ENCODE results near the gene MCC.

DNA sequence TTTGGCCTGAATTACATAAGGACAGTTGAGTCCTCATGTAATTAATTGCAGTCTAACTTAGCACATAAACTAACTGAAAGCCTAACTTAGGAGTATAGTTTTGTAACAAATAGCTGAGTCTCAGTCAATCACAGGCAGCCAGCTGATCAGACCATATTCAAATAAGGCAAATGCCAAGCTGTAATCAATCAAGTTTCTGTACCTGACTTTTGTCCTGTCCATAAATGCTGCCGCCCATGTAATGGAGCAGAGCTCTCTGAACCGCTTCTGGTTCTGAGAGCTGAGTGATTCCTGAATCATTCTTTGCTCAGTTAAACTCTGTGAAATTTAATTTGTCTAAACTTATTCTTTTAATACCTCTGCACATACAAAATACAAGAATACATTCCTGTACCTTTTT lies 158.3 kb downstream of the MCC start:
- TF ChIP-seq, protein P1, sequence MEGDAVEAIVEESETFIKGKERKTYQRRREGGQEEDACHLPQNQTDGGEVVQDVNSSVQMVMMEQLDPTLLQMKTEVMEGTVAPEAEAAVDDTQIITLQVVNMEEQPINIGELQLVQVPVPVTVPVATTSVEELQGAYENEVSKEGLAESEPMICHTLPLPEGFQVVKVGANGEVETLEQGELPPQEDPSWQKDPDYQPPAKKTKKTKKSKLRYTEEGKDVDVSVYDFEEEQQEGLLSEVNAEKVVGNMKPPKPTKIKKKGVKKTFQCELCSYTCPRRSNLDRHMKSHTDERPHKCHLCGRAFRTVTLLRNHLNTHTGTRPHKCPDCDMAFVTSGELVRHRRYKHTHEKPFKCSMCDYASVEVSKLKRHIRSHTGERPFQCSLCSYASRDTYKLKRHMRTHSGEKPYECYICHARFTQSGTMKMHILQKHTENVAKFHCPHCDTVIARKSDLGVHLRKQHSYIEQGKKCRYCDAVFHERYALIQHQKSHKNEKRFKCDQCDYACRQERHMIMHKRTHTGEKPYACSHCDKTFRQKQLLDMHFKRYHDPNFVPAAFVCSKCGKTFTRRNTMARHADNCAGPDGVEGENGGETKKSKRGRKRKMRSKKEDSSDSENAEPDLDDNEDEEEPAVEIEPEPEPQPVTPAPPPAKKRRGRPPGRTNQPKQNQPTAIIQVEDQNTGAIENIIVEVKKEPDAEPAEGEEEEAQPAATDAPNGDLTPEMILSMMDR (IDR thresholded peaks at IDR 0.05), result no peak
- no peak for TF ChIP-seq POLR2A (IDR thresholded peaks at IDR 0.05)
